ENCODE data around the gene SPAG6. TPM values are rescaled to one million over a fixed set of nuclear protein-coding genes. Genes with fewer than 3 reads are reported as not detected.

The SPAG6 gene
- total and polyA plus RNA-seq, 9 of the 15 experiments (the other 6 are each of a cell fraction or from before 2014, with no cell fraction given), result 3.5 to 23.1 (median 11.8) TPM

- TF ChIP-seq THRB (CRISPR knock-in tag; conservative IDR thresholded peaks at IDR 0.05), result no peak
- TF ChIP-seq GATAD2A (IDR thresholded peaks at IDR 0.05), result no peak
- no peak for TF ChIP-seq RCOR1 (IDR thresholded peaks at IDR 0.05; ENCODE audit: borderline replicate concordance in 1 of 2, low read depth in 2 of 2, low read length in 2 of 2)
- peak; percentile 96 for TF ChIP-seq NR2C1 (IDR thresholded peaks at IDR 0.05)
- TF ChIP-seq NR2C1 (tag; IDR thresholded peaks at IDR 0.05), result peak; percentile 96
- peak; percentile 73 for TF ChIP-seq REST (IDR thresholded peaks at IDR 0.05; ENCODE audit: borderline replicate concordance)
- TF ChIP-seq REST (CRISPR knock-in tag; IDR thresholded peaks at IDR 0.05; ENCODE audit: low read depth), result 0 out of 2 replicates have a peak, but pooled peaks have one; percentile 61
- no peak for TF ChIP-seq CLOCK (CRISPR knock-in tag; IDR thresholded peaks at IDR 0.05; ENCODE audit: borderline replicate concordance)
- no peak for TF ChIP-seq PCBP1 (IDR thresholded peaks at IDR 0.05; ENCODE audit: low read depth, low read length, poor library complexity, severe bottlenecking)
- peak; percentile 3 for TF ChIP-seq POU5F1 (IDR thresholded peaks at IDR 0.05; ENCODE audit: borderline replicate concordance, low read depth, low read length, partially characterized antibody)
- TF ChIP-seq CCAR2 (IDR thresholded peaks at IDR 0.05; ENCODE audit: low read depth, low read length), result no peak
- TF ChIP-seq CTCFL (IDR thresholded peaks at IDR 0.05; ENCODE audit: borderline replicate concordance, insufficient read depth, low read depth, low read length, poor library complexity, severe bottlenecking), result no peak
These were observed 28.8 kb upstream of the SPAG6 start, which contains the start of gene COMMD3 (continued) for GRCh38 chr10:22316286-22317075.
